GM12878 (cell line): ENCODE measurements around the gene PPP2R2B. TPM values are rescaled to one million over a fixed set of nuclear protein-coding genes. Genes with fewer than 3 reads are reported as not detected.

Experiments used
- ATAC-seq: fragments of 200-7000 bp; cut with Tn5 transposase; 3 replicates; pipeline ENCODE4 v1.9.1; 2020; ENCODE audit warnings: mild to moderate bottlenecking, moderate library complexity
- BruUV-seq: library from RNA; stranded (reverse); fragments of 400-500 nt; replicated peaks from 2 replicates; lab custom pipeline; 2021; lab: Mats Ljungman, UMichigan
- CTCF ChIA-PET: fragments of 300-600 bp; sonication (Branson Sonifier 250); formaldehyde crosslinking; extraction: SDS; loops from one replicate; lab custom pipeline; 2021; ENCODE audit warnings: inconsistent platforms; lab: Yijun Ruan, JAX
- POLR2A ChIA-PET: fragments of 350-600 bp; formaldehyde crosslinking; extraction: SDS; loops from one replicate; lab custom pipeline; 2021; ENCODE audit warnings: inconsistent platforms; lab: Charles Lee
- RAD21 ChIA-PET: fragments of 300-600 bp; sonication (Branson Sonifier 250); formaldehyde crosslinking; loops from one replicate; lab custom pipeline; 2023; ENCODE audit warnings: antibody characterized with exemption; ENCODE audit not compliant: unreplicated experiment; lab: Charles Lee
- SMC1A ChIA-PET: fragments of 300-600 bp; sonication (Branson Sonifier 250); formaldehyde crosslinking; loops from one replicate; lab custom pipeline; 2023; ENCODE audit not compliant: unreplicated experiment, uncharacterized antibody; lab: Charles Lee
- DNase-seq: peaks from one replicate; pipeline ENCODE4 v3.0.0-alpha.2; 2011; ENCODE audit warnings: low read depth, low spot score
- FAIRE-seq: peaks from 3 replicates; lab custom pipeline; 2011; peaks lifted over from hg19 to GRCh38; lab: Jason Lieb, UNC
- H2AFZ ChIP-seq: 2 replicates; pipeline ENCODE4 v1.6.0; 2011; ENCODE audit warnings: low read depth, low read length, control low read depth; ENCODE audit not compliant: control insufficient read depth
- H3K27ac ChIP-seq: 2 replicates; pipeline ENCODE4 v1.5.1; 2011; ENCODE audit warnings: control low read depth; ENCODE audit not compliant: control insufficient read depth, insufficient read depth
- H3K27me3 ChIP-seq, 2 experiments: replicated peaks in 1 of 2; 2 replicates each; pipeline versions ENCODE4 v1.6.0 to v1.6.1; 2011; ENCODE audit warnings: low read length in 1 of 2; ENCODE audit not compliant: control insufficient read depth in 2 of 2, insufficient read depth in 2 of 2
- H3K36me3 ChIP-seq, 2 experiments: 2 replicates each; pipeline ENCODE4 v1.5.1; 2011; ENCODE audit warnings: low read length in 1 of 2; ENCODE audit not compliant: control insufficient read depth in 2 of 2, insufficient read depth in 2 of 2
- H3K4me1 ChIP-seq: 2 replicates; pipeline ENCODE4 v1.6.1; 2011; ENCODE audit warnings: mild to moderate bottlenecking, low read length, moderate library complexity, mixed read lengths; ENCODE audit not compliant: control insufficient read depth, insufficient read depth
- H3K4me2 ChIP-seq: 2 replicates; pipeline ENCODE4 v1.6.0; 2011; ENCODE audit warnings: control low read depth; ENCODE audit not compliant: control insufficient read depth, insufficient read depth
- H3K4me3 ChIP-seq: fragments of 200-600 bp; sonication (generic); 2 replicates; pipeline ENCODE4 v1.5.1; 2016
- H3K79me2 ChIP-seq: 2 replicates; pipeline ENCODE4 v1.6.0; 2011; ENCODE audit warnings: low read length; ENCODE audit not compliant: control insufficient read depth, insufficient read depth
- H3K9ac ChIP-seq: 2 replicates; pipeline ENCODE4 v1.8.0; 2011; ENCODE audit warnings: low read length, control low read depth, mixed read lengths; ENCODE audit not compliant: control insufficient read depth, insufficient read depth
- H3K9me3 ChIP-seq: replicated peaks from 3 replicates; pipeline ENCODE4 v1.5.1; 2011; ENCODE audit warnings: mild to moderate bottlenecking, low read length; ENCODE audit not compliant: control insufficient read depth, insufficient read depth
- H4K20me1 ChIP-seq: 2 replicates; pipeline ENCODE4 v1.6.0; 2011; ENCODE audit not compliant: control insufficient read depth, insufficient read depth
- HDAC2 ChIP-seq: fragments of 200-600 bp; sonication (generic); IDR thresholded peaks from 2 replicates; pipeline ENCODE4 v1.6.1; 2017
- IKZF1 ChIP-seq: fragments of 450-650 bp; conservative IDR thresholded peaks from 2 replicates; pipeline ENCODE4 v1.6.1; 2017; ENCODE audit warnings: antibody characterized with exemption, mild to moderate bottlenecking
- MTA2 ChIP-seq: fragments of 450-650 bp; IDR thresholded peaks from 2 replicates; pipeline ENCODE4 v1.6.1; 2016; ENCODE audit warnings: low read depth, mild to moderate bottlenecking, moderate library complexity
- MYB ChIP-seq: fragments of 150-350 bp; IDR thresholded peaks from 2 replicates; pipeline ENCODE4 v1.6.1; 2014; ENCODE audit warnings: mild to moderate bottlenecking, low read depth, low read length, borderline replicate concordance
- POLR2AphosphoS5 ChIP-seq: IDR thresholded peaks from 2 replicates; pipeline ENCODE4 v1.6.1; 2011; ENCODE audit warnings: mild to moderate bottlenecking, low read length, inconsistent platforms
- RCOR1 ChIP-seq: conservative IDR thresholded peaks from 2 replicates; pipeline ENCODE4 v1.6.1; 2012; ENCODE audit warnings: low read depth, low read length, improper control_type of control experiment
- SRF ChIP-seq, 2 experiments: IDR thresholded peaks; 2 replicates each; pipeline ENCODE4 v1.6.1; 2011; ENCODE audit warnings: low read depth in 2 of 2, low read length in 2 of 2, mild to moderate bottlenecking in 1 of 2, moderate library complexity in 1 of 2
- STAT1 ChIP-seq: fragments of 450-650 bp; conservative IDR thresholded peaks from 2 replicates; pipeline ENCODE4 v1.6.1; 2014; ENCODE audit warnings: antibody characterized with exemption, mild to moderate bottlenecking
- SUZ12 ChIP-seq: fragments of 200-600 bp; sonication (generic); IDR thresholded peaks from one replicate; pipeline ENCODE4 v1.6.1; 2018; ENCODE audit warnings: antibody characterized with exemption, mild to moderate bottlenecking; ENCODE audit not compliant: unreplicated experiment
- ZBED1 ChIP-seq: IDR thresholded peaks from 2 replicates; pipeline ENCODE4 v1.6.1; 2016; ENCODE audit warnings: borderline replicate concordance
- WGBS: methylation state at CpG from one replicate; pipeline ENCODE4 v1.1.6; 2016; ENCODE audit warnings: low lambda C conversion rate; ENCODE audit not compliant: insufficient replicate concordance, insufficient coverage; ENCODE audit errors: missing lambda C conversion rate; 5-methylcytosine and 5-hydroxymethylcytosine counted together
- in situ Hi-C: fragments of 300-500 bp; cut with MboI; formaldehyde crosslinking; loops from 9 replicates; pipeline ENCODE4 v1.14.3; 2018; ENCODE audit warnings: mixed read lengths
- intact Hi-C: fragments of 100-400 bp; cut with micrococcal nuclease; formaldehyde crosslinking; loops from one replicate; pipeline ENCODE4 v1.14.2; 2022; ENCODE audit not compliant: unreplicated experiment
- polyA plus RNA-seq, 11 experiments: library from polyadenylated mRNA; depleted of rRNA in 4 of 11; unstranded in 6 of 11; stranded (reverse) in 5 of 11; fragments of >200 nt; fragmentation: Nextera tagmentation in 4 of 11; fragmentation: Illumina TruSeq in 1 of 11; extraction: Ambion mirVana in 4 of 11; extraction: Trizol in 1 of 11; gene quantifications; 1 replicate in 1 of 11; 2 replicates in 10 of 11; pipeline versions ENCODE4 v1.2.1 to v1.2.3, GENCODE V29; 2011 to 2016; ENCODE audit warnings: inconsistent platforms in 2 of 11, missing spikeins in 2 of 11, low read depth in 1 of 11
- total RNA-seq, 4 experiments: library from RNA; depleted of rRNA in 3 of 4; stranded (reverse); fragments of >200 nt in 3 of 4; fragmentation: Illumina TruSeq in 1 of 4; extraction: Trizol in 1 of 4; gene quantifications; 2 replicates each; pipeline versions ENCODE4 v1.2.1 to v1.2.3, GENCODE V29; 2013 to 2021
- TF ChIP-seq, protein P1 (sequence below): fragments of 450-650 bp; IDR thresholded peaks from 2 replicates; pipeline ENCODE4 v1.6.1; 2017; ENCODE audit warnings: borderline replicate concordance
- TF ChIP-seq, protein P2 (sequence below): fragments of 450-650 bp; IDR thresholded peaks from 2 replicates; pipeline ENCODE4 v1.6.1; 2016; ENCODE audit warnings: mild to moderate bottlenecking
- TF ChIP-seq, protein P3 (sequence below): fragments of 450-650 bp; formaldehyde crosslinking; IDR thresholded peaks from 2 replicates; pipeline ENCODE4 v1.4.0; 2020; ENCODE audit warnings: mild to moderate bottlenecking, moderate library complexity

PPP2R2B gene
- total and polyA plus RNA-seq, 10 of the 15 experiments (the other 5 are each of a cell fraction or from before 2014, with no cell fraction given) = not detected

DNA sequence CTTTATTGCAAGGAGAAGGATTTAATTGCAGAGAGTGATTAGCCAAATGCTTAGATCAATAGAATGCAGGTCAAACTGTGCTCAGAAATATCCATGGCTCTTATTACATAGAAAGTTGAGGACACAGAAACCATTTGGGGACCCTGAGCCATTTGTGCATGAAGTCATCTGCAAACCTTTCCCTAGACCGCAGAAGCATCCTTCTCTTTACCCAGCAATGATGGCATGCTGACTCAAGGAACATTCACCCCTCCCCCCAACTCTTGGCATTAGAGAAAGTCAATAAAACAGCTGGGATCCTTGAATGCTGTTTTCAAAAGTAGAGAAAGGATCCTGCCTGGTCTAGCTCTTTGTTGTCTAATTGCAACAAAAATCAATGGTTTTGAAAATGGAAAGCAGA is 73.5 kb downstream of the PPP2R2B start:
- H2AFZ ChIP-seq = no peak overlapping the region
- FAIRE-seq (no peak), ATAC-seq (no peak), DNase-seq (no peak)
- ChIA-PET SMC1A (no interaction called here), RAD21 (no interaction called here), POLR2A (no interaction called here), CTCF (no interaction called here)
- H3K9me3 ChIP-seq = no peaks in the 10 kb centered on the region
- BruUV-seq = no TSS peak
- no peak for TF ChIP-seq RCOR1
- no peak for TF ChIP-seq MTA2
- TF ChIP-seq IKZF1 = no peak
- TF ChIP-seq, protein P1, sequence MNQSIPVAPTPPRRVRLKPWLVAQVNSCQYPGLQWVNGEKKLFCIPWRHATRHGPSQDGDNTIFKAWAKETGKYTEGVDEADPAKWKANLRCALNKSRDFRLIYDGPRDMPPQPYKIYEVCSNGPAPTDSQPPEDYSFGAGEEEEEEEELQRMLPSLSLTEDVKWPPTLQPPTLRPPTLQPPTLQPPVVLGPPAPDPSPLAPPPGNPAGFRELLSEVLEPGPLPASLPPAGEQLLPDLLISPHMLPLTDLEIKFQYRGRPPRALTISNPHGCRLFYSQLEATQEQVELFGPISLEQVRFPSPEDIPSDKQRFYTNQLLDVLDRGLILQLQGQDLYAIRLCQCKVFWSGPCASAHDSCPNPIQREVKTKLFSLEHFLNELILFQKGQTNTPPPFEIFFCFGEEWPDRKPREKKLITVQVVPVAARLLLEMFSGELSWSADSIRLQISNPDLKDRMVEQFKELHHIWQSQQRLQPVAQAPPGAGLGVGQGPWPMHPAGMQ = no peak
- TF ChIP-seq, protein P2, sequence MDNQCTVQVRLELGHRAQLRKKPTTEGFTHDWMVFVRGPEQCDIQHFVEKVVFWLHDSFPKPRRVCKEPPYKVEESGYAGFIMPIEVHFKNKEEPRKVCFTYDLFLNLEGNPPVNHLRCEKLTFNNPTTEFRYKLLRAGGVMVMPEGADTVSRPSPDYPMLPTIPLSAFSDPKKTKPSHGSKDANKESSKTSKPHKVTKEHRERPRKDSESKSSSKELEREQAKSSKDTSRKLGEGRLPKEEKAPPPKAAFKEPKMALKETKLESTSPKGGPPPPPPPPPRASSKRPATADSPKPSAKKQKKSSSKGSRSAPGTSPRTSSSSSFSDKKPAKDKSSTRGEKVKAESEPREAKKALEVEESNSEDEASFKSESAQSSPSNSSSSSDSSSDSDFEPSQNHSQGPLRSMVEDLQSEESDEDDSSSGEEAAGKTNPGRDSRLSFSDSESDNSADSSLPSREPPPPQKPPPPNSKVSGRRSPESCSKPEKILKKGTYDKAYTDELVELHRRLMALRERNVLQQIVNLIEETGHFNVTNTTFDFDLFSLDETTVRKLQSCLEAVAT = no peak
- TF ChIP-seq SRF (IDR thresholded peaks at IDR 0.05; ENCODE audit: low read depth in 2 of 2, low read length in 2 of 2) = no peak
- no peak for TF ChIP-seq HDAC2
- no peak for TF ChIP-seq ZBED1
- TF ChIP-seq POLR2AphosphoS5 = no peak
- TF ChIP-seq STAT1 = no peak
- no peak for TF ChIP-seq SUZ12
- TF ChIP-seq MYB = no peak
- TF ChIP-seq, protein P3, sequence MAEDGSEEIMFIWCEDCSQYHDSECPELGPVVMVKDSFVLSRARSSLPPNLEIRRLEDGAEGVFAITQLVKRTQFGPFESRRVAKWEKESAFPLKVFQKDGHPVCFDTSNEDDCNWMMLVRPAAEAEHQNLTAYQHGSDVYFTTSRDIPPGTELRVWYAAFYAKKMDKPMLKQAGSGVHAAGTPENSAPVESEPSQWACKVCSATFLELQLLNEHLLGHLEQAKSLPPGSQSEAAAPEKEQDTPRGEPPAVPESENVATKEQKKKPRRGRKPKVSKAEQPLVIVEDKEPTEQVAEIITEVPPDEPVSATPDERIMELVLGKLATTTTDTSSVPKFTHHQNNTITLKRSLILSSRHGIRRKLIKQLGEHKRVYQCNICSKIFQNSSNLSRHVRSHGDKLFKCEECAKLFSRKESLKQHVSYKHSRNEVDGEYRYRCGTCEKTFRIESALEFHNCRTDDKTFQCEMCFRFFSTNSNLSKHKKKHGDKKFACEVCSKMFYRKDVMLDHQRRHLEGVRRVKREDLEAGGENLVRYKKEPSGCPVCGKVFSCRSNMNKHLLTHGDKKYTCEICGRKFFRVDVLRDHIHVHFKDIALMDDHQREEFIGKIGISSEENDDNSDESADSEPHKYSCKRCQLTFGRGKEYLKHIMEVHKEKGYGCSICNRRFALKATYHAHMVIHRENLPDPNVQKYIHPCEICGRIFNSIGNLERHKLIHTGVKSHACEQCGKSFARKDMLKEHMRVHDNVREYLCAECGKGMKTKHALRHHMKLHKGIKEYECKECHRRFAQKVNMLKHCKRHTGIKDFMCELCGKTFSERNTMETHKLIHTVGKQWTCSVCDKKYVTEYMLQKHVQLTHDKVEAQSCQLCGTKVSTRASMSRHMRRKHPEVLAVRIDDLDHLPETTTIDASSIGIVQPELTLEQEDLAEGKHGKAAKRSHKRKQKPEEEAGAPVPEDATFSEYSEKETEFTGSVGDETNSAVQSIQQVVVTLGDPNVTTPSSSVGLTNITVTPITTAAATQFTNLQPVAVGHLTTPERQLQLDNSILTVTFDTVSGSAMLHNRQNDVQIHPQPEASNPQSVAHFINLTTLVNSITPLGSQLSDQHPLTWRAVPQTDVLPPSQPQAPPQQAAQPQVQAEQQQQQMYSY = no peak
- H3K4me1 ChIP-seq = no peaks in the 10 kb centered on the region
- H3K27ac ChIP-seq = no peak overlapping the region
- intact Hi-C loops = no loop called here
- WGBS = 5% methylated on average over 1 of the region's 1 CpG
- H3K27me3 ChIP-seq = no peaks in the 10 kb centered on the region; a peak in 1 of 4 replicates
- H3K36me3 ChIP-seq = no peaks in the 10 kb centered on the region
- no peaks in the 10 kb centered on the region for H3K79me2 ChIP-seq
- no peak overlapping the region for H3K9ac ChIP-seq
- no peak overlapping the region for H3K4me2 ChIP-seq
- no peak overlapping the region for H3K4me3 ChIP-seq
- H4K20me1 ChIP-seq = no peaks in the 10 kb centered on the region
- in situ Hi-C loops = no loop called here
